ENCODE measurements around the gene IDH3B. TPM values are rescaled to one million over a fixed set of nuclear protein-coding genes. Genes with fewer than 3 reads are reported as not detected.

IDH3B gene
- total RNA-seq, result 75.8 and 89.3 TPM in 2 replicates

DNA sequence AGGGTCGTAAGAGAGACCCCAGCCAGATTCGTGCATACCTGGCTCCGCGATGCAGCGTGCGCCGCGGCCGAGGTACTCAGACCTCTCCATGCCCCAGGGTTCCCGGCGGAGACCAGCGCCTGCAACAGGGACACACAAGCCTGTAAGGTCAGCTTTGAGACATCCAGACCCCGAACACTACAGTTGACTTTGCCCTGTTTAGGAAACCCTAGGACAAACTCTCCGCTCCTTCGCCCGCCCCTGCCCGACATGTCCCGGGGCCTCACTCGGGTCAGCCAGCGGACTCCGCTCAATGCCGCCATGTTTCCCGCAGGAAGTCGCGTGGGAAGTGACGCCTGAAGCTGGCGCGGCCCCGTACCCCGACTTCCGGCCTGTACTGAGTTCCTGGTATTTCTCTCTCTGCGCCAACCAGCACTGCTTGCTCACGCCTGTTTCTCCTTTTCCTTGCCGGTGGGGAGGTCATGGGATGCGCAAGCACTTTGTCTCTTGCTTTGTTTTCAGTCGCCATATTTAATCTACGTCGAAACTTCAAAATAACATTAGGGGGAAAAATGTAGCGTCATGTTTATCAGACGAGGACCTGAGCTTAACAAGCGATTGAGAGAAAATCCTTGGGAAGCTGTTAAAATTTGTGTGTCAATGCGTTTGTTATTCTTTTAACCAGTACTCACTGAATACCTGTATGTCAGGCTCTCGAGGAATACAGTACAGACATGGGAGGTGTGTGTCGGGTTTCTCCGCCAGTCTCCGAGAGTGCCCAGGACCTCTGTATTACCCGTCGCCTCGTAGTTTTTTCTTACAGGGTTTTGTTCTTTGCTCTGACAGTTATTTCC, at the start of gene IDH3B:
Gene IDH3B, minus strand, starts transcription at position 330 of the 833 bp plus-strand sequence. Its CDS starts 28 bp downstream, at position 302.

DNA sequence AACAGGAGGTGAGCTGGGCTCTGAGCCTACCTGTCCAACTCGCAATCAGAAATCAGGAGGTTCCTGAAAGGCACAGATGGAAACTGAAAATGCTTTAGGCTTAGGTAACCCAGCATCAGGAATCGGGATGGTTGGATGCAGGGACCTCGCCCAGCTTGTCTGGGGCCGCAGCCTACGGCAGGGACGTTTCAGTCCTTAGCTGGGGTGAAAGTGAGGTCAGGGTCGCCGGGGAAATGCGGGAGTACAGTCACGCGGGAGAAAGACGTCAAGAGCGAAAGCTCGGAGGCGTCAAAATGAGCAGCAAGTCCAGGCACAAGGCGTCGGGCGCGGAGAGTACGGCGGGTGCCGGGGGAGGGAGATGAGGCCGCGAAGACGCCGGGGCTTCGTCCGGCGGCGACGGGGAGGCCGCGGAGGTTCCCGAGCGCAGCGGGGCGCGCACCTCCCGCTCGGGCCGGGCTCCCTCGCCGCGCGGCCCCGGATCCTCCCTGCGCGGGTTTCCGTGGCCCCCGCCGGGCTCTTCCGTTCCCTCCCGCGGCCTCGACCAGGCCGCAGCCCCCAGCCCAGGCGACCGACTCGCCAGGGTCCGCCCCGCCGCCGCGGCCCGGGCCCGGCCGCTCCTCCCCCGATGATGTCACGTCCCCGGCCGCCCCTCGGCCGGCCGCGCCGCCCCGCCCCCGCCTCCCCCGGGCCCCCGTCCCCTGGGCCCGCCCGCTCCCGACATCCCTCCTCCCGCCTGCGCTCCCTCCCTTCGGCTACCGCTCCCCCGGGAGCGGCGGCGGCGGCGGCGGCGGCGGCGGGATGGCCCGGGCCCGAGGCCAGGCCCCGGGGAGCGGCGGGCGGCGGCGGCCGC, 28.2 kb upstream of the IDH3B start, which contains the start of gene EBF4:
Gene EBF4, plus strand, starts transcription at position 745 of the 850 bp plus-strand sequence. CDS start 866 bp downstream, outside the sequence.

DNA sequence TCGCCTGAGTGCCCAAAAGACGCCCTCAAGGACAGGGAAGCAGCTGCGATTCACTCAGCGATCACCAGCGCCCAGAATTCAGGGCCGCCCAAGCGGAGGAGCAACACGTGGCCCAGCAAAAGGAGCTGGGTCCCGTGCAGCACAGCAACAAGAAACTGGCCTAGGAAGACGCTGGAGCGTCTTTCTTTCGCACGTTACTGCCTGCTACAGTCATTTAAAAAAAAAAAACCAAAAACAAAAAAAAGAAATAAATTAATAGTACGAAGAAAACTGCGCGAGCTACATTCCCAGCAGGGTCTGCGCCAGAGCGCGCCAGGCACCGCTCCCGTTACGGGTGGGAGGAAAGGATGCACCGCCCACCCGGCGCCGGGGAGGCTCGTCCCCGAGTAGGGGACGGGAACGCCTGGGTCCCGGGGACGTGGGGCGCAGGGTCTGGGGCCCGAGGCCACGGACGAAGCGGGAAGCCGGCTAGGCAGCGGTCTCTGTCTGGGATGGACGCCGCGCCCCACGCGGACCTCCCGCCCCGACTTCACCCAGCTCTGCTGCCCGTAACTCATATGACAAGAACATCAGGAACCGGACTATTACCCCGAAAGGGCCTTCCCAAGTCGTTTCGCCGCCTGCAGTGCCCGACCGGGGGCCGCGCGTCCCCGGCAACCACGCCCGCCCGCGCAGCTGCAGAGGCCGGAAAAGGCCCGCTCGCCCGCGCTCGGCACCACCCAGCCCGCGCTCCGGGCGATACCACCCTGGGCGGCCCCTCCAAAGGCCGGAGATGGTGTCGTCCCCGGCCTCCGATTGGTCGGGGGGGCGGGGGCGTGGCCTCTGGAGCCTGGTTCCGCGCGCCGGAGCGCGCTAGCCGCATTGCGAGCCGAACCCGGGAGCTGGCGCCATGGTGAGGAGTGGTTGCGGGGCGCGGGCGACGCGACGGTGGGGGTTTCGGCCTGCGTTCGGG, 12.0 kb downstream of the IDH3B start, which contains the start of gene NOP56:
Gene NOP56, plus strand, starts transcription at position 861 of the 952 bp plus-strand sequence. Its CDS starts 29 bp downstream, at position 890.

Small RNAs within 50 kb of the gene (small RNA-seq; reads per million reads assigned to genes)
- gene SNORA51 (not detected), gene SNORD110 (not detected), gene SNORD56 (not detected), gene SNORD57 (not detected), gene SNORD86 (not detected)

Other genes with a start within 250 kb of the IDH3B start
- gene SNRPB, start 193.4 kb downstream of the IDH3B start, total RNA-seq, result 93.0 and 255 TPM in 2 replicates
- 9.8 and 11.8 TPM in 2 replicates for gene ZNF343, start 155.3 kb downstream of the IDH3B start, total RNA-seq
- gene TMC2, start 127.6 kb downstream of the IDH3B start, total RNA-seq, result not detected in 2 replicates
- 84.9 and 108 TPM in 2 replicates for gene NOP56, start 11.6 kb downstream of the IDH3B start, total RNA-seq
- gene EBF4, start 28.6 kb upstream of the IDH3B start, total RNA-seq, result 4.4 and 13.3 TPM in 2 replicates
- under 0.01 TPM in 1 of 2 replicates, not detected in the other for gene CPXM1, start 136.4 kb upstream of the IDH3B start, total RNA-seq
- gene C20orf141, start 150.8 kb upstream of the IDH3B start, total RNA-seq, result not detected in 2 replicates
- gene TMEM239, start 152.1 kb upstream of the IDH3B start, total RNA-seq, result not detected in 2 replicates
- 39.0 and 54.6 TPM in 2 replicates for gene PCED1A, start 176.4 kb upstream of the IDH3B start, total RNA-seq
- gene VPS16, start 176.5 kb upstream of the IDH3B start, total RNA-seq, result 30.6 and 42.0 TPM in 2 replicates
- gene PTPRA, start 209.3 kb upstream of the IDH3B start, total RNA-seq, result 29.1 and 35.5 TPM in 2 replicates

All from placental epithelial cell (primary cell).